Panc1 (cell line): ENCODE data around the gene SCCPDH. TPM values are rescaled to one million over a fixed set of nuclear protein-coding genes. Genes with fewer than 3 reads are reported as not detected.
A peak's percentile ranks its signal among the peaks of the same experiment; 100 is the strongest.

Source experiments
- ATAC-seq: fragments of 200-7000 bp; cut with Tn5 transposase; 2 replicates; pipeline ENCODE4 v1.9.1; 2020; ENCODE audit warnings: mild to moderate bottlenecking, moderate library complexity
- BruUV-seq: library from RNA; stranded (reverse); fragments of 400-500 nt; replicated peaks from 2 replicates; lab custom pipeline; 2021; lab: Mats Ljungman, UMichigan
- CTCF ChIA-PET: fragments of 300-600 bp; sonication (Branson Sonifier 250); formaldehyde crosslinking; loops from one replicate; lab custom pipeline; 2022; ENCODE audit warnings: antibody characterized with exemption; lab: Charles Lee
- POLR2A ChIA-PET: fragments of 300-600 bp; sonication (Branson Sonifier 250); formaldehyde crosslinking; loops from one replicate; lab custom pipeline; 2022; ENCODE audit warnings: antibody characterized with exemption; lab: Charles Lee
- DNase-seq: peaks from one replicate; pipeline ENCODE4 v3.0.0-alpha.2; 2010; ENCODE audit warnings: low read depth, low spot score
- H3K27ac ChIP-seq: 2 replicates; pipeline ENCODE4 v1.5.1; 2011; ENCODE audit warnings: mild to moderate bottlenecking, low read length, inconsistent platforms
- H3K27me3 ChIP-seq: fragments of 200-500 bp; sonication (Bioruptor generic); 2 replicates; pipeline ENCODE4 v1.6.0; 2014; ENCODE audit warnings: low read length, inconsistent platforms; ENCODE audit not compliant: control insufficient read depth, insufficient read depth
- H3K36me3 ChIP-seq: fragments of 200-500 bp; sonication (Bioruptor generic); 2 replicates; pipeline ENCODE4 v1.5.1; 2014; ENCODE audit warnings: inconsistent platforms, mild to moderate bottlenecking, low read length, moderate library complexity; ENCODE audit not compliant: control insufficient read depth, insufficient read depth
- H3K4me1 ChIP-seq: 2 replicates; pipeline ENCODE4 v1.5.1; 2011; ENCODE audit warnings: inconsistent platforms, mild to moderate bottlenecking, low read length, moderate library complexity; ENCODE audit not compliant: control insufficient read depth, insufficient read depth
- H3K4me3 ChIP-seq, 2 experiments: 2 replicates each; pipeline ENCODE4 v1.5.1; 2011 to 2012; ENCODE audit warnings: low read depth in 2 of 2, low read length in 2 of 2, mild to moderate bottlenecking in 2 of 2, inconsistent platforms in 1 of 2, moderate library complexity in 1 of 2
- H3K9me3 ChIP-seq: fragments of 200-500 bp; sonication (Bioruptor generic); 2 replicates; pipeline ENCODE4 v1.5.1; 2014; ENCODE audit warnings: low read depth, mild to moderate bottlenecking, inconsistent platforms, low read length, moderate library complexity; ENCODE audit not compliant: control insufficient read depth, insufficient read depth
- POLR2AphosphoS5 ChIP-seq: IDR thresholded peaks from 2 replicates; pipeline ENCODE4 v1.6.1; 2012; ENCODE audit warnings: mild to moderate bottlenecking, low read depth, low read length, moderate library complexity
- SIN3A ChIP-seq: IDR thresholded peaks from 2 replicates; pipeline ENCODE4 v1.6.1; 2012; ENCODE audit warnings: low read depth, mild to moderate bottlenecking, low read length, moderate library complexity, borderline replicate concordance; ENCODE audit not compliant: insufficient read depth
- TCF7L2 ChIP-seq: IDR thresholded peaks from 2 replicates; pipeline ENCODE4 v1.6.1; 2011; ENCODE audit warnings: mild to moderate bottlenecking, low read depth, low read length, inconsistent platforms
- in situ Hi-C: cut with HindIII; loops from 2 replicates; pipeline ENCODE4 v1.10.0; 2016; ENCODE audit warnings: low sequenced_read_pairs, low pct_unique_long_range_greater_than_20kb
- intact Hi-C: fragments of 100-400 bp; cut with micrococcal nuclease; formaldehyde crosslinking; loops from one replicate; pipeline ENCODE4 v1.10.0; 2022; ENCODE audit not compliant: unreplicated experiment
- total RNA-seq: library from RNA; stranded (reverse); gene quantifications from one replicate; pipeline ENCODE4 v1.2.1, GENCODE V29; 2021; ENCODE audit not compliant: unreplicated experiment
- TF ChIP-seq, protein P1 (sequence below): fragments of 450-650 bp; IDR thresholded peaks from 2 replicates; pipeline ENCODE4 v1.5.1; 2017; ENCODE audit warnings: mild to moderate bottlenecking
- TF ChIP-seq, protein P2 (sequence below), 2 experiments: IDR thresholded peaks; 2 replicates each; pipeline ENCODE4 v1.6.1; 2011 to 2012; ENCODE audit warnings: low read depth in 2 of 2, control low read depth in 1 of 2, low read length in 1 of 2, mild to moderate bottlenecking in 1 of 2, moderate library complexity in 1 of 2; ENCODE audit not compliant: insufficient read depth in 1 of 2

SCCPDH gene
- total RNA-seq, 1 experiment from 2014 or later, result 40.2 TPM

DNA sequence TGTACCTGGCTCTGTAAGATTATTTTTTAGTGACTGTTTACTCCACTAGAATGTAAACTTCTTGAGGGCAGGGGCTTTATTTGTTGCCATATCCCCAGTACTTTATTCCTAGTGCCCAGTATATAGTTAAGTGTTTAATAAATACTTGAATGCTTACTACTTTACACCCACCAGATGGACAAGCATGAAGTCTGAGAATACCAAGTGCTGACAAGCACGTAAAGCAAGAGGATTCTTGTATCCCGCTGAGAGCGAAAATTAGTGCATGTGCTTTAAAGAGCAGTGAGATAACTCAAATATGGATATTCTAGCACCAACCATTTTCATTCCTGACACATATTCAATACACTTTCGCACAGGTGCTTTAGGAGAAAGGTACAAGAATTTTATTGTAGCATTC, 1.5 kb upstream of the SCCPDH start:
- DNase-seq, result no peak
- POLR2A ChIA-PET, result no interaction called here
- no TSS peak for BruUV-seq

DNA sequence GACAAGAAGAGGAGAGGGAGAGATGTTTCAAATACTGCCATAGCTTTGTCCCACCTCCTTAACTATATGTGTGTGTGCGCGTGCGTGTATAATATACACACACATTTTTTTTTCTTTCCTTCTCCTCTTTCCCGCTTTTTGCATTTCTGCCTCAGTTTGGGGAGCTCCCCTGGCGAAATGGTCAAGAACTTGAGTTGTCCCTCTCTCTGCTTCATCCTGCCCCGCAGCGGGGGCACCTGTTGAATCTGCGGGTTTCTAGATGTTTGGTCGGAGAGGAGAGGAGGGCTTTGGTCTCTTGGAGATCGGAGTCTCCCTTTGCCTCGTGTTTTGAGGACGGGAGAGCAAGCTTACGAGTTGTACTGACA, 504 bp downstream of the SCCPDH start:
- intact Hi-C loops (no loop called here), in situ Hi-C loops (no loop called here)
- ATAC-seq (peak; percentile 83), DNase-seq (no peak)
- ChIA-PET CTCF (interaction anchor here (0.6 kb wide), 1 partner anchor 54 kb away, joined by 3 read pairs; no protein-coding TSS in a partner anchor), POLR2A (no interaction called here)
- Histone ChIP-seq H3K27ac (peak overlapping the region; percentile 93), H3K36me3 (peaks cover 6% of the 10 kb centered on the region; the same call in 1 of the 2 replicates), H3K4me3 (peak overlapping the region; percentile 82 to 93), H3K9me3 (no peaks in the 10 kb centered on the region), H3K27me3 (no peaks in the 10 kb centered on the region), H3K4me1 (peaks cover 6% of the 10 kb centered on the region; the same call in 1 of the 2 replicates)
- no TSS peak for BruUV-seq
- TF ChIP-seq POLR2AphosphoS5 (no peak), TCF7L2 (no peak), SIN3A (no peak)
- TF ChIP-seq, protein P1, sequence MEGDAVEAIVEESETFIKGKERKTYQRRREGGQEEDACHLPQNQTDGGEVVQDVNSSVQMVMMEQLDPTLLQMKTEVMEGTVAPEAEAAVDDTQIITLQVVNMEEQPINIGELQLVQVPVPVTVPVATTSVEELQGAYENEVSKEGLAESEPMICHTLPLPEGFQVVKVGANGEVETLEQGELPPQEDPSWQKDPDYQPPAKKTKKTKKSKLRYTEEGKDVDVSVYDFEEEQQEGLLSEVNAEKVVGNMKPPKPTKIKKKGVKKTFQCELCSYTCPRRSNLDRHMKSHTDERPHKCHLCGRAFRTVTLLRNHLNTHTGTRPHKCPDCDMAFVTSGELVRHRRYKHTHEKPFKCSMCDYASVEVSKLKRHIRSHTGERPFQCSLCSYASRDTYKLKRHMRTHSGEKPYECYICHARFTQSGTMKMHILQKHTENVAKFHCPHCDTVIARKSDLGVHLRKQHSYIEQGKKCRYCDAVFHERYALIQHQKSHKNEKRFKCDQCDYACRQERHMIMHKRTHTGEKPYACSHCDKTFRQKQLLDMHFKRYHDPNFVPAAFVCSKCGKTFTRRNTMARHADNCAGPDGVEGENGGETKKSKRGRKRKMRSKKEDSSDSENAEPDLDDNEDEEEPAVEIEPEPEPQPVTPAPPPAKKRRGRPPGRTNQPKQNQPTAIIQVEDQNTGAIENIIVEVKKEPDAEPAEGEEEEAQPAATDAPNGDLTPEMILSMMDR, result no peak
- TF ChIP-seq, protein P2, sequence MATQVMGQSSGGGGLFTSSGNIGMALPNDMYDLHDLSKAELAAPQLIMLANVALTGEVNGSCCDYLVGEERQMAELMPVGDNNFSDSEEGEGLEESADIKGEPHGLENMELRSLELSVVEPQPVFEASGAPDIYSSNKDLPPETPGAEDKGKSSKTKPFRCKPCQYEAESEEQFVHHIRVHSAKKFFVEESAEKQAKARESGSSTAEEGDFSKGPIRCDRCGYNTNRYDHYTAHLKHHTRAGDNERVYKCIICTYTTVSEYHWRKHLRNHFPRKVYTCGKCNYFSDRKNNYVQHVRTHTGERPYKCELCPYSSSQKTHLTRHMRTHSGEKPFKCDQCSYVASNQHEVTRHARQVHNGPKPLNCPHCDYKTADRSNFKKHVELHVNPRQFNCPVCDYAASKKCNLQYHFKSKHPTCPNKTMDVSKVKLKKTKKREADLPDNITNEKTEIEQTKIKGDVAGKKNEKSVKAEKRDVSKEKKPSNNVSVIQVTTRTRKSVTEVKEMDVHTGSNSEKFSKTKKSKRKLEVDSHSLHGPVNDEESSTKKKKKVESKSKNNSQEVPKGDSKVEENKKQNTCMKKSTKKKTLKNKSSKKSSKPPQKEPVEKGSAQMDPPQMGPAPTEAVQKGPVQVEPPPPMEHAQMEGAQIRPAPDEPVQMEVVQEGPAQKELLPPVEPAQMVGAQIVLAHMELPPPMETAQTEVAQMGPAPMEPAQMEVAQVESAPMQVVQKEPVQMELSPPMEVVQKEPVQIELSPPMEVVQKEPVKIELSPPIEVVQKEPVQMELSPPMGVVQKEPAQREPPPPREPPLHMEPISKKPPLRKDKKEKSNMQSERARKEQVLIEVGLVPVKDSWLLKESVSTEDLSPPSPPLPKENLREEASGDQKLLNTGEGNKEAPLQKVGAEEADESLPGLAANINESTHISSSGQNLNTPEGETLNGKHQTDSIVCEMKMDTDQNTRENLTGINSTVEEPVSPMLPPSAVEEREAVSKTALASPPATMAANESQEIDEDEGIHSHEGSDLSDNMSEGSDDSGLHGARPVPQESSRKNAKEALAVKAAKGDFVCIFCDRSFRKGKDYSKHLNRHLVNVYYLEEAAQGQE (IDR thresholded peaks at IDR 0.05; ENCODE audit: insufficient read depth in 1 of 2, low read depth in 2 of 2, low read length in 1 of 2), result no peak

More for the DNA sequence above, 1.5 kb upstream of the SCCPDH start:
- H3K27me3 ChIP-seq, result no peaks in the 10 kb centered on the region
- CTCF ChIA-PET, result no interaction called here
- peaks cover 6% of the 10 kb centered on the region; the same call in 1 of the 2 replicates for H3K36me3 ChIP-seq
- no peak overlapping the region for H3K4me3 ChIP-seq
- no peak for ATAC-seq
- no peaks in the 10 kb centered on the region for H3K9me3 ChIP-seq
- TF ChIP-seq, protein P1, result no peak
- TF ChIP-seq TCF7L2 (no peak), SIN3A (no peak), POLR2AphosphoS5 (no peak)
- TF ChIP-seq, protein P2 (IDR thresholded peaks at IDR 0.05; ENCODE audit: insufficient read depth in 1 of 2, low read depth in 2 of 2, low read length in 1 of 2), result no peak
- intact Hi-C loops, result no loop called here
- H3K27ac ChIP-seq, result no peak overlapping the region
- H3K4me1 ChIP-seq, result peaks cover 6% of the 10 kb centered on the region; the same call in 1 of the 2 replicates
- in situ Hi-C loops, result no loop called here
